Upper lobe of right lung (tissue), 1 donor: Measurements from ENCODE around the gene PPM1E. TPM values are rescaled to one million over a fixed set of nuclear protein-coding genes. Genes with fewer than 3 reads are reported as not detected.

ENCODE experiments used
- ATAC-seq: fragments of 200-7000 bp; cut with Tn5 transposase; one replicate; pipeline ENCODE4 v1.9.1; 2020; ENCODE audit warnings: mild to moderate bottlenecking, moderate library complexity
- DNase-seq: peaks from one replicate; pipeline ENCODE4 v3.0.0-alpha.2; 2020
- H3K27ac ChIP-seq: fragments of 200-600 bp; one replicate; pipeline ENCODE4 v1.8.0; 2022
- H3K27me3 ChIP-seq: fragments of 200-600 bp; one replicate; pipeline ENCODE4 v1.8.0; 2022; ENCODE audit warnings: mild to moderate bottlenecking
- H3K36me3 ChIP-seq: fragments of 200-600 bp; one replicate; pipeline ENCODE4 v1.8.0; 2022
- H3K4me1 ChIP-seq: fragments of 200-600 bp; one replicate; pipeline ENCODE4 v1.8.0; 2022
- H3K4me3 ChIP-seq: fragments of 200-600 bp; one replicate; pipeline ENCODE4 v1.8.0; 2022; ENCODE audit warnings: mild to moderate bottlenecking
- H3K9me3 ChIP-seq: fragments of 200-600 bp; one replicate; pipeline ENCODE4 v1.8.0; 2022
- CTCF ChIP-seq: fragments of 200-600 bp; IDR thresholded peaks from one replicate; pipeline ENCODE4 v1.8.0; 2022; ENCODE audit warnings: antibody characterized with exemption
- intact Hi-C: fragments of 100-400 bp; cut with DNase I; formaldehyde crosslinking; loops from one replicate; pipeline ENCODE4 v1.11.0; 2022
- total RNA-seq: library from RNA; stranded (reverse); fragmentation: NEBNext Ultra II Directional; extraction: Animal tissue kit (Norgen Biotek cat#: 25700); gene quantifications from one replicate; pipeline ENCODE4 v1.2.1, GENCODE V29; 2021
- donor health status: DM: no; HTN: yes; CAD: no; lungs with severe emphysema.

The PPM1E gene
- total RNA-seq, 1 donor from 2014 or later: not detected

GRCh38 chr17:58889928-58890327 lies 134.3 kb downstream of the PPM1E start:
- TF ChIP-seq CTCF: no peak
- Histone ChIP-seq H3K4me1 (no peaks in the 10 kb centered on the region), H3K4me3 (no peak overlapping the region), H3K27ac (no peak overlapping the region), H3K36me3 (no peaks in the 10 kb centered on the region), H3K27me3 (peaks cover 4% of the 10 kb centered on the region), H3K9me3 (peaks cover 4% of the 10 kb centered on the region)
- DNase-seq (no peak), ATAC-seq (no peak)
- intact Hi-C loops: no loop called here

GRCh38 chr17:58899191-58899590 lies 143.5 kb downstream of the PPM1E start:
- TF ChIP-seq CTCF: no peak
- no peaks in the 10 kb centered on the region for H3K9me3 ChIP-seq
- DNase-seq (no peak), ATAC-seq (no peak)
- no peak overlapping the region for H3K4me3 ChIP-seq
- no peaks in the 10 kb centered on the region for H3K36me3 ChIP-seq
- no peaks in the 10 kb centered on the region for H3K4me1 ChIP-seq
- no peak overlapping the region for H3K27ac ChIP-seq
- intact Hi-C loops: no loop called here
- H3K27me3 ChIP-seq: no peaks in the 10 kb centered on the region

GRCh38 chr17:58902322-58902721 lies 146.7 kb downstream of the PPM1E start:
- intact Hi-C loops: no loop called here
- Histone ChIP-seq H3K4me3 (no peak overlapping the region), H3K9me3 (peaks cover 10% of the 10 kb centered on the region), H3K36me3 (no peaks in the 10 kb centered on the region), H3K27ac (no peak overlapping the region), H3K27me3 (no peaks in the 10 kb centered on the region), H3K4me1 (no peaks in the 10 kb centered on the region)
- no peak for ATAC-seq
- no peak for DNase-seq
- TF ChIP-seq CTCF: no peak

- intact Hi-C loops: no loop called here
- no peak overlapping the region for H3K4me3 ChIP-seq
- no peak overlapping the region for H3K27ac ChIP-seq
- no peaks in the 10 kb centered on the region for H3K4me1 ChIP-seq
- H3K27me3 ChIP-seq: no peaks in the 10 kb centered on the region
- TF ChIP-seq CTCF: no peak
- no peaks in the 10 kb centered on the region for H3K36me3 ChIP-seq
- DNase-seq: no peak
- no peaks in the 10 kb centered on the region for H3K9me3 ChIP-seq
- ATAC-seq: no peak
These were observed 156.2 kb downstream of the PPM1E start for GRCh38 chr17:58911741-58912343.

- no peak overlapping the region for H3K27ac ChIP-seq
- H3K9me3 ChIP-seq: no peaks in the 10 kb centered on the region
- DNase-seq: no peak
- TF ChIP-seq CTCF: no peak
- ATAC-seq: no peak
- H3K27me3 ChIP-seq: no peaks in the 10 kb centered on the region
- intact Hi-C loops: no loop called here
- H3K4me3 ChIP-seq: no peak overlapping the region
- no peaks in the 10 kb centered on the region for H3K36me3 ChIP-seq
- H3K4me1 ChIP-seq: no peaks in the 10 kb centered on the region
These were observed 157.9 kb downstream of the PPM1E start for GRCh38 chr17:58913552-58913951.
